ENCODE data around the gene TBC1D2B.

DNA sequence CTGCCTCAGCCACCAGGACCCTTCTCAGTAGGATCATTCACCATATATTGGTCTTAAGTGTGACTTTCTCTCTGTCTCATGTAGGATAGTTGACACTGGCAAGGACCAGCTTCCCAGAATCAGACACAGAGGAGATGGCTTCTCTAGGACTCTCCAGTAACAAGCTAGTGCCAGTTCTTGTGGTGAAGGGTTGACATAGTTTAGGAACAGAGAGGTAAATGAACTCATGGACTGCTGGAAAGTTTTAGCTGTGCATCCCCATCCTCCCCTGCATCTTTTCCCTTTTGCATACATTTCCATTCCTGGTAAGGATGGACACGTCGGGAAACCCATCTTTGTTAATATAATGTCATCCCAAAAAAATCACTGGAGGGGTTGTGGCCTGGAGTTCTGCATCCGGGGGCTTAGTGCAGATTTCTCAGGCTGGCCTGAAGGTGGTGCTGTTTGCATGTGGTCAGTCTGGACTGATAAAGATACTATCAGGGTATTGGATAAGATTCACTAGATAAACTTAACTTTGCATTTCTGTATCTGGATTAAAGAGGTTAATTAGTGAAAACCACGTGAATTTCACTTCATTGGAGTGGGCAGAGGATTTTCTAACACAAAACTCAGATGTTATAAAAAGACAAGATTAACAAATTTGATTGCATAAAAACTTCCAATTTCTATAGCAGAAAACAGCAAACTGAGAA, 110.8 kb downstream of the TBC1D2B start:
- TF ChIP-seq, protein P1, sequence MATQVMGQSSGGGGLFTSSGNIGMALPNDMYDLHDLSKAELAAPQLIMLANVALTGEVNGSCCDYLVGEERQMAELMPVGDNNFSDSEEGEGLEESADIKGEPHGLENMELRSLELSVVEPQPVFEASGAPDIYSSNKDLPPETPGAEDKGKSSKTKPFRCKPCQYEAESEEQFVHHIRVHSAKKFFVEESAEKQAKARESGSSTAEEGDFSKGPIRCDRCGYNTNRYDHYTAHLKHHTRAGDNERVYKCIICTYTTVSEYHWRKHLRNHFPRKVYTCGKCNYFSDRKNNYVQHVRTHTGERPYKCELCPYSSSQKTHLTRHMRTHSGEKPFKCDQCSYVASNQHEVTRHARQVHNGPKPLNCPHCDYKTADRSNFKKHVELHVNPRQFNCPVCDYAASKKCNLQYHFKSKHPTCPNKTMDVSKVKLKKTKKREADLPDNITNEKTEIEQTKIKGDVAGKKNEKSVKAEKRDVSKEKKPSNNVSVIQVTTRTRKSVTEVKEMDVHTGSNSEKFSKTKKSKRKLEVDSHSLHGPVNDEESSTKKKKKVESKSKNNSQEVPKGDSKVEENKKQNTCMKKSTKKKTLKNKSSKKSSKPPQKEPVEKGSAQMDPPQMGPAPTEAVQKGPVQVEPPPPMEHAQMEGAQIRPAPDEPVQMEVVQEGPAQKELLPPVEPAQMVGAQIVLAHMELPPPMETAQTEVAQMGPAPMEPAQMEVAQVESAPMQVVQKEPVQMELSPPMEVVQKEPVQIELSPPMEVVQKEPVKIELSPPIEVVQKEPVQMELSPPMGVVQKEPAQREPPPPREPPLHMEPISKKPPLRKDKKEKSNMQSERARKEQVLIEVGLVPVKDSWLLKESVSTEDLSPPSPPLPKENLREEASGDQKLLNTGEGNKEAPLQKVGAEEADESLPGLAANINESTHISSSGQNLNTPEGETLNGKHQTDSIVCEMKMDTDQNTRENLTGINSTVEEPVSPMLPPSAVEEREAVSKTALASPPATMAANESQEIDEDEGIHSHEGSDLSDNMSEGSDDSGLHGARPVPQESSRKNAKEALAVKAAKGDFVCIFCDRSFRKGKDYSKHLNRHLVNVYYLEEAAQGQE (IDR thresholded peaks at IDR 0.05; ENCODE audit: insufficient read depth in 1 of 2, low read depth in 2 of 2, low read length in 2 of 2) = no peak
- TF ChIP-seq TAF1 (IDR thresholded peaks at IDR 0.05; ENCODE audit: borderline replicate concordance, insufficient read depth, low read length) = no peak
- no peak for TF ChIP-seq SIN3A (IDR thresholded peaks at IDR 0.05; ENCODE audit: borderline replicate concordance, insufficient read depth, low read length)
